ENCODE results near the gene CEMIP. TPM values are rescaled to one million over a fixed set of nuclear protein-coding genes. Genes with fewer than 3 reads are reported as not detected.
A peak's percentile ranks its signal among the peaks of the same experiment; 100 is the strongest.

CEMIP gene
- total and polyA plus RNA-seq, 4 donors: 11.6 to 257 (median 62.6) TPM

- H3K27ac ChIP-seq (ENCODE audit: low read depth, low read length): no peak overlapping the region
These were observed 153.3 kb downstream of the CEMIP start for GRCh38 chr15:80932513-80932815.

GRCh38 chr15:80932989-80933388, 153.8 kb downstream of the CEMIP start:
- Histone ChIP-seq H3K4me1 (ENCODE audit: control insufficient read depth, insufficient read depth, low read length) (no peaks in the 10 kb centered on the region), H3K36me3 (ENCODE audit: control insufficient read depth, insufficient read depth, low read length) (peaks cover 8% of the 10 kb centered on the region), H3K4me3 (ENCODE audit: low read depth, low read length) (no peak overlapping the region), H3K9me3 (ENCODE audit: control insufficient read depth, insufficient read depth, low read length) (no peaks in the 10 kb centered on the region), H3K27ac (ENCODE audit: low read depth, low read length) (no peak overlapping the region), H3K27me3 (ENCODE audit: control insufficient read depth, insufficient read depth, low read length) (no peaks in the 10 kb centered on the region)
- peak in 2 of 6 donors; percentile 6 to 34 for DNase-seq (ENCODE audit: low read depth in 4 of 6, low spot score in 6 of 6)
- 81% methylated on average over 15 of the region's 15 CpGs for WGBS (ENCODE audit: insufficient coverage)

More at GRCh38 chr15:80932513-80932815, 153.3 kb downstream of the CEMIP start:
- no peaks in the 10 kb centered on the region for H3K4me1 ChIP-seq (ENCODE audit: control insufficient read depth, insufficient read depth, low read length)
- no peaks in the 10 kb centered on the region for H3K9me3 ChIP-seq (ENCODE audit: control insufficient read depth, insufficient read depth, low read length)
- H3K27me3 ChIP-seq (ENCODE audit: control insufficient read depth, insufficient read depth, low read length): no peaks in the 10 kb centered on the region
- DNase-seq (ENCODE audit: low read depth in 4 of 6, low spot score in 6 of 6): no peak
- H3K36me3 ChIP-seq (ENCODE audit: control insufficient read depth, insufficient read depth, low read length): peaks cover 8% of the 10 kb centered on the region
- no peak overlapping the region for H3K4me3 ChIP-seq (ENCODE audit: low read depth, low read length)
- WGBS (ENCODE audit: insufficient coverage): 80% methylated on average over 2 of the region's 5 CpGs

DNA sequence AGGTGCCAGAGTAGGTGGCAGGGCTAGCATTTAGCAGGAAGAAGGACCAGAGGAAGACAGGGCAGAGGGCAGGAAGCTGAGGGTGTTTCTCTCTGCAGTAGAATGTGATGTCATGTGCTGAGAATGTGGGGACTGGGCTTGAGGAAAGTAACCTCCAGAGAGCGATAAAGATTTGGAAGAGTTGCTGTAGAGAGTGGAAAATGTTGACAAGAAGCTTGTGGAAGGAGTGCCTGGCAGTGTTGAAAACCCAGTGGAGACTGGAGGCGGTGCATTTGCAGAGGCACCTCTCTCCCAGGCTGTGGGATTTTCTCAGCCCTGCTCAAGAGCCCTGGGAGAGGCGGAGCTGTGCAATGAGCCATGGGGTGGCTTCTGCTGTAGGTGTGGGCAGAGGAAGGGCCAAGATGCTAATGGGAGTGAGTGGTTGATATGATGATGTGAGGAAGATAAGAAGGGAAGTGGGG, 155.6 kb downstream of the CEMIP start:
- Histone ChIP-seq H3K9me3 (ENCODE audit: control insufficient read depth, insufficient read depth, low read length) (no peaks in the 10 kb centered on the region), H3K4me3 (ENCODE audit: low read depth, low read length) (no peak overlapping the region), H3K4me1 (ENCODE audit: control insufficient read depth, insufficient read depth, low read length) (no peaks in the 10 kb centered on the region), H3K36me3 (ENCODE audit: control insufficient read depth, insufficient read depth, low read length) (peaks cover 8% of the 10 kb centered on the region), H3K27me3 (ENCODE audit: control insufficient read depth, insufficient read depth, low read length) (no peaks in the 10 kb centered on the region), H3K27ac (ENCODE audit: low read depth, low read length) (no peak overlapping the region)
- 90% methylated on average over 3 of the region's 3 CpGs for WGBS (ENCODE audit: insufficient coverage)
- DNase-seq (ENCODE audit: low read depth in 4 of 6, low spot score in 6 of 6): no peak

GRCh38 chr15:80936288-80937078, 157.3 kb downstream of the CEMIP start:
- WGBS (ENCODE audit: insufficient coverage): 86% methylated on average over 12 of the region's 16 CpGs
- Histone ChIP-seq H3K9me3 (ENCODE audit: control insufficient read depth, insufficient read depth, low read length) (no peaks in the 10 kb centered on the region), H3K36me3 (ENCODE audit: control insufficient read depth, insufficient read depth, low read length) (peaks cover 8% of the 10 kb centered on the region), H3K27ac (ENCODE audit: low read depth, low read length) (no peak overlapping the region), H3K27me3 (ENCODE audit: control insufficient read depth, insufficient read depth, low read length) (no peaks in the 10 kb centered on the region), H3K4me3 (ENCODE audit: low read depth, low read length) (no peak overlapping the region), H3K4me1 (ENCODE audit: control insufficient read depth, insufficient read depth, low read length) (no peaks in the 10 kb centered on the region)
- no peak for DNase-seq (ENCODE audit: low read depth in 4 of 6, low spot score in 6 of 6)

- H3K27ac ChIP-seq (ENCODE audit: low read depth, low read length): no peak overlapping the region
These were observed 158.5 kb downstream of the CEMIP start for GRCh38 chr15:80937718-80938117.

GRCh38 chr15:80939216-80939615, 160.0 kb downstream of the CEMIP start:
- no CpG with 5 or more reads among the region's 3 CpGs for WGBS (ENCODE audit: insufficient coverage)
- peaks cover 16% of the 10 kb centered on the region for H3K36me3 ChIP-seq (ENCODE audit: control insufficient read depth, insufficient read depth, low read length)

More at GRCh38 chr15:80937718-80938117, 158.5 kb downstream of the CEMIP start:
- Histone ChIP-seq H3K27me3 (ENCODE audit: control insufficient read depth, insufficient read depth, low read length) (no peaks in the 10 kb centered on the region), H3K9me3 (ENCODE audit: control insufficient read depth, insufficient read depth, low read length) (no peaks in the 10 kb centered on the region), H3K36me3 (ENCODE audit: control insufficient read depth, insufficient read depth, low read length) (peaks cover 7% of the 10 kb centered on the region), H3K4me3 (ENCODE audit: low read depth, low read length) (no peak overlapping the region), H3K4me1 (ENCODE audit: control insufficient read depth, insufficient read depth, low read length) (no peaks in the 10 kb centered on the region)
- WGBS (ENCODE audit: insufficient coverage): 97% methylated on average over 12 of the region's 12 CpGs
- DNase-seq (ENCODE audit: low read depth in 4 of 6, low spot score in 6 of 6): no peak

GRCh38 chr15:80940331-80940730, 161.2 kb downstream of the CEMIP start:
- Histone ChIP-seq H3K4me3 (ENCODE audit: low read depth, low read length) (no peak overlapping the region), H3K36me3 (ENCODE audit: control insufficient read depth, insufficient read depth, low read length) (peaks cover 24% of the 10 kb centered on the region), H3K4me1 (ENCODE audit: control insufficient read depth, insufficient read depth, low read length) (no peaks in the 10 kb centered on the region), H3K27me3 (ENCODE audit: control insufficient read depth, insufficient read depth, low read length) (no peaks in the 10 kb centered on the region), H3K27ac (ENCODE audit: low read depth, low read length) (no peak overlapping the region), H3K9me3 (ENCODE audit: control insufficient read depth, insufficient read depth, low read length) (no peaks in the 10 kb centered on the region)
- DNase-seq (ENCODE audit: low read depth in 4 of 6, low spot score in 6 of 6): no peak
- WGBS (ENCODE audit: insufficient coverage): 89% methylated on average over 4 of the region's 4 CpGs

More at GRCh38 chr15:80939216-80939615, 160.0 kb downstream of the CEMIP start:
- no peaks in the 10 kb centered on the region for H3K27me3 ChIP-seq (ENCODE audit: control insufficient read depth, insufficient read depth, low read length)
- H3K4me3 ChIP-seq (ENCODE audit: low read depth, low read length): no peak overlapping the region
- H3K9me3 ChIP-seq (ENCODE audit: control insufficient read depth, insufficient read depth, low read length): no peaks in the 10 kb centered on the region
- no peak for DNase-seq (ENCODE audit: low read depth in 4 of 6, low spot score in 6 of 6)
- H3K27ac ChIP-seq (ENCODE audit: low read depth, low read length): no peak overlapping the region
- no peaks in the 10 kb centered on the region for H3K4me1 ChIP-seq (ENCODE audit: control insufficient read depth, insufficient read depth, low read length)

GRCh38 chr15:80940851-80941250, 161.7 kb downstream of the CEMIP start:
- WGBS (ENCODE audit: insufficient coverage): 91% methylated on average over 4 of the region's 6 CpGs
- Histone ChIP-seq H3K27me3 (ENCODE audit: control insufficient read depth, insufficient read depth, low read length) (no peaks in the 10 kb centered on the region), H3K9me3 (ENCODE audit: control insufficient read depth, insufficient read depth, low read length) (no peaks in the 10 kb centered on the region), H3K27ac (ENCODE audit: low read depth, low read length) (no peak overlapping the region), H3K36me3 (ENCODE audit: control insufficient read depth, insufficient read depth, low read length) (peaks cover 26% of the 10 kb centered on the region), H3K4me1 (ENCODE audit: control insufficient read depth, insufficient read depth, low read length) (no peaks in the 10 kb centered on the region), H3K4me3 (ENCODE audit: low read depth, low read length) (no peak overlapping the region)
- DNase-seq (ENCODE audit: low read depth in 4 of 6, low spot score in 6 of 6): no peak

DNA sequence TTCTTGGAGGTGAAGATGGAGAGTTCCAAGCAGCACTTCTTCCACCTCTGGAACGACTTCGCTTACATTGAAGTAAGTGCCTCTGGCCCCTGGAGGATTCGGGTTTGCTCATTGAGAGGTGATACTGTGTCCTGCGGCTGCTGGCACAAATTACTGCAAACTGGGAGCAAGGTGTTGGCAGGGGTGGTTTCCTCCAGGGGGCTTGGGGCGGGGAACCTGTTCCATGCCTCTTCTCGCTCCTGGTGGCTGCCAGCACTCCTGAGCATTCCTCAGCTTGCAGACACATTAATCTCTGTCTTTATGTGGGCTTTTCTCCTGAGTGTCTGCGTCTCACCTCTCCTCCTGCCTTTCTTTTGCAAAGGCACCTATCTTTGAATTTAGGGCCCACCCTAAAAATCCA, 163.1 kb downstream of the CEMIP start:
- no peak for DNase-seq (ENCODE audit: low read depth in 4 of 6, low spot score in 6 of 6)
- Histone ChIP-seq H3K4me3 (ENCODE audit: low read depth, low read length) (no peak overlapping the region), H3K4me1 (ENCODE audit: control insufficient read depth, insufficient read depth, low read length) (no peaks in the 10 kb centered on the region), H3K36me3 (ENCODE audit: control insufficient read depth, insufficient read depth, low read length) (peaks cover 34% of the 10 kb centered on the region), H3K27ac (ENCODE audit: low read depth, low read length) (no peak overlapping the region), H3K9me3 (ENCODE audit: control insufficient read depth, insufficient read depth, low read length) (no peaks in the 10 kb centered on the region), H3K27me3 (ENCODE audit: control insufficient read depth, insufficient read depth, low read length) (no peaks in the 10 kb centered on the region)
- 93% methylated on average over 6 of the region's 7 CpGs for WGBS (ENCODE audit: insufficient coverage)

Data from spinal cord (tissue), 10 donors.